ENCODE data around the gene BBS9.

GRCh38 chr7:33640741-33641140 lies 511.4 kb downstream of the BBS9 start:
- TF ChIP-seq CTCF (conservative IDR thresholded peaks at IDR 0.05; ENCODE audit: low read depth in 2 of 2) = no peak
- TF ChIP-seq EZH2 (IDR thresholded peaks at IDR 0.05; ENCODE audit: low read depth, unreplicated experiment) = no peak
- TF ChIP-seq POLR2AphosphoS5 (IDR thresholded peaks at IDR 0.05; ENCODE audit: low read depth) = no peak
- no peak for TF ChIP-seq EZH2phosphoT487 (IDR thresholded peaks at IDR 0.05; ENCODE audit: unreplicated experiment)
- no peak for TF ChIP-seq REST (IDR thresholded peaks at IDR 0.05; ENCODE audit: unreplicated experiment)

All from GM23338 (cell line).